ENCODE data around the gene NBAS.

GRCh38 chr2:15607709-15608391 lies 46.7 kb upstream of the NBAS start:
- no peak for TF ChIP-seq EZH2phosphoT487 (conservative IDR thresholded peaks at IDR 0.05; ENCODE audit: low read length)
- no peak for TF ChIP-seq CTCF (IDR thresholded peaks at IDR 0.05; ENCODE audit: insufficient read depth, low read length, poor library complexity, severe bottlenecking)

Measured in SU-DHL-6 (cell line).